ENCODE measurements around the gene HLA-G. TPM values are rescaled to one million over a fixed set of nuclear protein-coding genes. Genes with fewer than 3 reads are reported as not detected.

The HLA-G gene
- total RNA-seq, 1 experiment from 2014 or later: not detected

GRCh38 chr6:29829766-29830165 lies 2.1 kb downstream of the HLA-G start (continued):
- TF ChIP-seq CTCF (IDR thresholded peaks at IDR 0.05 in 2 of 3, conservative IDR thresholded peaks at IDR 0.05 in 1 of 3; ENCODE audit: borderline replicate concordance in 1 of 3, insufficient read depth in 1 of 3, low read depth in 2 of 3, low read length in 2 of 3) (no peak), MAX (IDR thresholded peaks at IDR 0.05) (no peak), YY1 (IDR thresholded peaks at IDR 0.05; ENCODE audit: extremely low read depth, insufficient replicate concordance, low read depth, low read length) (no peak), FOSL1 (IDR thresholded peaks at IDR 0.05; ENCODE audit: low read depth) (no peak), ZNF274 (IDR thresholded peaks at IDR 0.05; ENCODE audit: low read depth, low read length) (no peak)

- no peak overlapping the region for H3K9ac ChIP-seq (ENCODE audit: low read length)
- ATAC-seq (no peak), DNase-seq (ENCODE audit: low read depth, low spot score) (no peak)
- BruUV-seq (replicated peaks): no TSS peak
- ChIA-PET CTCF (interaction anchor here (0.7 kb wide), 1 partner anchor 134 kb away, joined by 4 read pairs; no protein-coding TSS in a partner anchor), RAD21 (ENCODE audit: low non-redundant PET in 1 of 2, low total read pairs in 2 of 2, uncharacterized antibody in 2 of 2, unreplicated experiment in 2 of 2) (no interaction called here), POLR2A (no interaction called here)
- intact Hi-C loops (cut with micrococcal nuclease): no loop called here
- TF ChIP-seq POLR2A (IDR thresholded peaks at IDR 0.05; ENCODE audit: borderline replicate concordance, extremely low read depth, insufficient read depth, insufficient read length): no peak
- no peak for TF ChIP-seq SP1 (IDR thresholded peaks at IDR 0.05; ENCODE audit: low read depth)
- no peak for TF ChIP-seq MAX (IDR thresholded peaks at IDR 0.05)
- no peak for TF ChIP-seq JUND (IDR thresholded peaks at IDR 0.05)
- no peak for TF ChIP-seq SRF (IDR thresholded peaks at IDR 0.05; ENCODE audit: low read depth)
- no peak for TF ChIP-seq CBX3 (IDR thresholded peaks at IDR 0.05; ENCODE audit: low read depth)
- no peak for TF ChIP-seq EZH2 (IDR thresholded peaks at IDR 0.05)
- TF ChIP-seq YY1 (IDR thresholded peaks at IDR 0.05; ENCODE audit: extremely low read depth, insufficient replicate concordance, low read depth, low read length): no peak
- no peak for TF ChIP-seq ATF3 (IDR thresholded peaks at IDR 0.05)
- no peak for TF ChIP-seq EGR1 (IDR thresholded peaks at IDR 0.05; ENCODE audit: low read depth)
- TF ChIP-seq POLR2AphosphoS5 (IDR thresholded peaks at IDR 0.05; ENCODE audit: low read depth, low read length): no peak
- no peak for TF ChIP-seq FOSL1 (IDR thresholded peaks at IDR 0.05; ENCODE audit: low read depth)
- no peak for TF ChIP-seq RAD21 (IDR thresholded peaks at IDR 0.05; ENCODE audit: low read depth)
- H3K4me1 ChIP-seq (ENCODE audit: control insufficient read depth in 1 of 2, insufficient read depth in 2 of 2, low read length in 2 of 2): peaks cover 2 to 14% of the 10 kb centered on the region in 2 experiments; a peak in 2 of 4 replicates
- no peak overlapping the region for H3K4me3 ChIP-seq (replicated peaks in 1 of 2; ENCODE audit: low read depth in 1 of 2, low read length in 2 of 2)
- no peak overlapping the region for H3K27ac ChIP-seq (ENCODE audit: low read depth, low read length)
- H3K79me2 ChIP-seq (ENCODE audit: insufficient read depth, low read length): no peaks in the 10 kb centered on the region
- no peaks in the 10 kb centered on the region for H3K36me3 ChIP-seq (ENCODE audit: control insufficient read depth in 1 of 2, insufficient read depth in 2 of 2, low read length in 2 of 2)
- no peak overlapping the region for H3K4me2 ChIP-seq (ENCODE audit: low read length)
- H3K9me2 ChIP-seq (ENCODE audit: insufficient read depth): no peaks in the 10 kb centered on the region
- H4K20me1 ChIP-seq (ENCODE audit: insufficient read depth): no peaks in the 10 kb centered on the region
- H3K27me3 ChIP-seq (ENCODE audit: insufficient read depth, low read length): no peaks in the 10 kb centered on the region
- H2AFZ ChIP-seq (ENCODE audit: low read depth, low read length, poor library complexity, severe bottlenecking): no peak overlapping the region
- H3K9me3 ChIP-seq (ENCODE audit: control insufficient read depth in 1 of 2, insufficient read depth in 1 of 2, low read depth in 1 of 2, low read length in 2 of 2): no peaks in the 10 kb centered on the region
Observed at GRCh38 chr6:29830409-29830808, 2.8 kb downstream of the HLA-G start.

All from HCT116 (cell line).